ENCODE data around the gene ELL2. TPM values are rescaled to one million over a fixed set of nuclear protein-coding genes. Genes with fewer than 3 reads are reported as not detected.
A peak's percentile ranks its signal among the peaks of the same experiment; 100 is the strongest.

ELL2 gene
- total and polyA plus RNA-seq, 9 of the 15 experiments (the other 6 are each of a cell fraction or from before 2014, with no cell fraction given) = 4.3 to 18.3 (median 14.5) TPM

DNA sequence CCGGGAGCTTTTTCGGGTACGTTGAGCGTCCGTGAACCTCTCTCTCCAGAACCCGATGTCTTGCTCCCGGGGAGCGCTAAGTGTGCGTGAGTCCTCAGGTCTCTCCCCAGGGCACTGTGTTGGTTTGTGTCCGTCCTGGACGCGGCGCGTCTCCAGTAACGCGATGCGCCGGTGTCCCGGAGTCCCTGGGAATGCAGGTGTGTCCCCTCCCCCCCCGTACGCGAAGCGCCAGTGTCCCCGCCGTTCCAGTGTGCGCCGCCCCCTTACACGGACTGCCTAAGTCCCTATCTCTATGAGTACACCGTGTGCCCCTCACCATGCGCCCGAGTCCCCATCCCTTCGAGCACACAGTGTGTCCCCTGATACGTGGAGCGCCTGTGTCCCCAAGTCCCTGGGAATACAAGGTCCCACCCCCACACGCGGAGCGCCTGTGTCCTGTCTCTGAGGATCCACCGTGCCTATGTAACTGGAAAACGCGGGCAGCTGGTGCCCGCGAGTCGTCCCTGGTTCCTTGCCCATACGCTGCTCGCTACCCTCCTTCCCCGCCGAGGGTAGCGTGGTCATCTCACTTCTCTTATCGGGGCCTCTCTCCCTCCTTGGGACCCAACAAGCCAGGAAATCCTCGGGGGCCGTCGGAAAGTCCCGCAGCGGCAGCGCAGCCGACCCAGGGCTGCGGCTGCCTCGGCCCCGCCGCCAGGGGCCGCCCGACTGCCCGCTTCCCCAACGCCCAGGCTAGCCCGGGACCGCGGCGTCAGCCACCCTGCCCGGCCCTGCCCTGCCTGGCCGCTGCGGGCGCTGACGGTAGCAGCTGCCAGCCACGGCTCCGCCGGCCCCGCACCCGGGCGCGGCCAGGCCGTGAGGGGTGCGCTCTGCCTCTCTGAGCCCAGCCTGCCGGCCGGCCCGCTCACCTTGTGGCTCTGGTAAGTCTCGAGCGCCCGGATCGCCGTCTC, 709 bp downstream of the ELL2 start (continued):
- TF ChIP-seq, protein P1, sequence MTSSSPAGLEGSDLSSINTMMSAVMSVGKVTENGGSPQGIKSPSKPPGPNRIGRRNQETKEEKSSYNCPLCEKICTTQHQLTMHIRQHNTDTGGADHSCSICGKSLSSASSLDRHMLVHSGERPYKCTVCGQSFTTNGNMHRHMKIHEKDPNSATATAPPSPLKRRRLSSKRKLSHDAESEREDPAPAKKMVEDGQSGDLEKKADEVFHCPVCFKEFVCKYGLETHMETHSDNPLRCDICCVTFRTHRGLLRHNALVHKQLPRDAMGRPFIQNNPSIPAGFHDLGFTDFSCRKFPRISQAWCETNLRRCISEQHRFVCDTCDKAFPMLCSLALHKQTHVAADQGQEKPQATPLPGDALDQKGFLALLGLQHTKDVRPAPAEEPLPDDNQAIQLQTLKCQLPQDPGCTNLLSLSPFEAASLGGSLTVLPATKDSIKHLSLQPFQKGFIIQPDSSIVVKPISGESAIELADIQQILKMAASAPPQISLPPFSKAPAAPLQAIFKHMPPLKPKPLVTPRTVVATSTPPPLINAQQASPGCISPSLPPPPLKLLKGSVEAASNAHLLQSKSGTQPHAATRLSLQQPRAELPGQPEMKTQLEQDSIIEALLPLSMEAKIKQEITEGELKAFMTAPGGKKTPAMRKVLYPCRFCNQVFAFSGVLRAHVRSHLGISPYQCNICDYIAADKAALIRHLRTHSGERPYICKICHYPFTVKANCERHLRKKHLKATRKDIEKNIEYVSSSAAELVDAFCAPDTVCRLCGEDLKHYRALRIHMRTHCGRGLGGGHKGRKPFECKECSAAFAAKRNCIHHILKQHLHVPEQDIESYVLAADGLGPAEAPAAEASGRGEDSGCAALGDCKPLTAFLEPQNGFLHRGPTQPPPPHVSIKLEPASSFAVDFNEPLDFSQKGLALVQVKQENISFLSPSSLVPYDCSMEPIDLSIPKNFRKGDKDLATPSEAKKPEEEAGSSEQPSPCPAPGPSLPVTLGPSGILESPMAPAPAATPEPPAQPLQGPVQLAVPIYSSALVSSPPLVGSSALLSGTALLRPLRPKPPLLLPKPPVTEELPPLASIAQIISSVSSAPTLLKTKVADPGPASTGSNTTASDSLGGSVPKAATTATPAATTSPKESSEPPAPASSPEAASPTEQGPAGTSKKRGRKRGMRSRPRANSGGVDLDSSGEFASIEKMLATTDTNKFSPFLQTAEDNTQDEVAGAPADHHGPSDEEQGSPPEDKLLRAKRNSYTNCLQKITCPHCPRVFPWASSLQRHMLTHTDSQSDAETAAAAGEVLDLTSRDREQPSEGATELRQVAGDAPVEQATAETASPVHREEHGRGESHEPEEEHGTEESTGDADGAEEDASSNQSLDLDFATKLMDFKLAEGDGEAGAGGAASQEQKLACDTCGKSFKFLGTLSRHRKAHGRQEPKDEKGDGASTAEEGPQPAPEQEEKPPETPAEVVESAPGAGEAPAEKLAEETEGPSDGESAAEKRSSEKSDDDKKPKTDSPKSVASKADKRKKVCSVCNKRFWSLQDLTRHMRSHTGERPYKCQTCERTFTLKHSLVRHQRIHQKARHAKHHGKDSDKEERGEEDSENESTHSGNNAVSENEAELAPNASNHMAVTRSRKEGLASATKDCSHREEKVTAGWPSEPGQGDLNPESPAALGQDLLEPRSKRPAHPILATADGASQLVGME (CRISPR knock-in tag; IDR thresholded peaks at IDR 0.05) = 0 out of 2 replicates have a peak, but pooled peaks have one; percentile 11
- TF ChIP-seq, protein P2, sequence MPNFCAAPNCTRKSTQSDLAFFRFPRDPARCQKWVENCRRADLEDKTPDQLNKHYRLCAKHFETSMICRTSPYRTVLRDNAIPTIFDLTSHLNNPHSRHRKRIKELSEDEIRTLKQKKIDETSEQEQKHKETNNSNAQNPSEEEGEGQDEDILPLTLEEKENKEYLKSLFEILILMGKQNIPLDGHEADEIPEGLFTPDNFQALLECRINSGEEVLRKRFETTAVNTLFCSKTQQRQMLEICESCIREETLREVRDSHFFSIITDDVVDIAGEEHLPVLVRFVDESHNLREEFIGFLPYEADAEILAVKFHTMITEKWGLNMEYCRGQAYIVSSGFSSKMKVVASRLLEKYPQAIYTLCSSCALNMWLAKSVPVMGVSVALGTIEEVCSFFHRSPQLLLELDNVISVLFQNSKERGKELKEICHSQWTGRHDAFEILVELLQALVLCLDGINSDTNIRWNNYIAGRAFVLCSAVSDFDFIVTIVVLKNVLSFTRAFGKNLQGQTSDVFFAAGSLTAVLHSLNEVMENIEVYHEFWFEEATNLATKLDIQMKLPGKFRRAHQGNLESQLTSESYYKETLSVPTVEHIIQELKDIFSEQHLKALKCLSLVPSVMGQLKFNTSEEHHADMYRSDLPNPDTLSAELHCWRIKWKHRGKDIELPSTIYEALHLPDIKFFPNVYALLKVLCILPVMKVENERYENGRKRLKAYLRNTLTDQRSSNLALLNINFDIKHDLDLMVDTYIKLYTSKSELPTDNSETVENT (CRISPR knock-in tag; IDR thresholded peaks at IDR 0.05) = peak; percentile 13; the same call in 1 of the 2 replicates
- TF ChIP-seq NCOA6 (IDR thresholded peaks at IDR 0.05) (0 out of 2 replicates have a peak, but pooled peaks have one; percentile 58), ZKSCAN3 (CRISPR knock-in tag; IDR thresholded peaks at IDR 0.05) (peak; percentile 100), NONO (IDR thresholded peaks at IDR 0.05; ENCODE audit: low read depth in 2 of 2, low read length in 1 of 2) (peak in 1 of 2 experiments; percentile 79; a peak in 1 of 4 replicates), CCNT2 (IDR thresholded peaks at IDR 0.05; ENCODE audit: borderline replicate concordance, extremely low read depth, insufficient read length, low read depth, low read length) (peak; percentile 62), CHD1 (IDR thresholded peaks at IDR 0.05; ENCODE audit: low read length) (peak; percentile 62), ZNF175 (CRISPR knock-in tag; IDR thresholded peaks at IDR 0.05; ENCODE audit: low read depth) (no peak), ZNF24 (IDR thresholded peaks at IDR 0.05) (peak; percentile 68; the same call in 1 of the 2 replicates), ZNF184 (CRISPR knock-in tag; IDR thresholded peaks at IDR 0.05) (no peak), ZFX (CRISPR knock-in tag; IDR thresholded peaks at IDR 0.05) (peak; percentile 83), MTA3 (IDR thresholded peaks at IDR 0.05; ENCODE audit: borderline replicate concordance) (peak; percentile 33; the same call in 1 of the 2 replicates), ZNF583 (CRISPR knock-in tag; IDR thresholded peaks at IDR 0.05) (0 out of 2 replicates have a peak, but pooled peaks have one; percentile 9)
- TF ChIP-seq, protein P3, sequence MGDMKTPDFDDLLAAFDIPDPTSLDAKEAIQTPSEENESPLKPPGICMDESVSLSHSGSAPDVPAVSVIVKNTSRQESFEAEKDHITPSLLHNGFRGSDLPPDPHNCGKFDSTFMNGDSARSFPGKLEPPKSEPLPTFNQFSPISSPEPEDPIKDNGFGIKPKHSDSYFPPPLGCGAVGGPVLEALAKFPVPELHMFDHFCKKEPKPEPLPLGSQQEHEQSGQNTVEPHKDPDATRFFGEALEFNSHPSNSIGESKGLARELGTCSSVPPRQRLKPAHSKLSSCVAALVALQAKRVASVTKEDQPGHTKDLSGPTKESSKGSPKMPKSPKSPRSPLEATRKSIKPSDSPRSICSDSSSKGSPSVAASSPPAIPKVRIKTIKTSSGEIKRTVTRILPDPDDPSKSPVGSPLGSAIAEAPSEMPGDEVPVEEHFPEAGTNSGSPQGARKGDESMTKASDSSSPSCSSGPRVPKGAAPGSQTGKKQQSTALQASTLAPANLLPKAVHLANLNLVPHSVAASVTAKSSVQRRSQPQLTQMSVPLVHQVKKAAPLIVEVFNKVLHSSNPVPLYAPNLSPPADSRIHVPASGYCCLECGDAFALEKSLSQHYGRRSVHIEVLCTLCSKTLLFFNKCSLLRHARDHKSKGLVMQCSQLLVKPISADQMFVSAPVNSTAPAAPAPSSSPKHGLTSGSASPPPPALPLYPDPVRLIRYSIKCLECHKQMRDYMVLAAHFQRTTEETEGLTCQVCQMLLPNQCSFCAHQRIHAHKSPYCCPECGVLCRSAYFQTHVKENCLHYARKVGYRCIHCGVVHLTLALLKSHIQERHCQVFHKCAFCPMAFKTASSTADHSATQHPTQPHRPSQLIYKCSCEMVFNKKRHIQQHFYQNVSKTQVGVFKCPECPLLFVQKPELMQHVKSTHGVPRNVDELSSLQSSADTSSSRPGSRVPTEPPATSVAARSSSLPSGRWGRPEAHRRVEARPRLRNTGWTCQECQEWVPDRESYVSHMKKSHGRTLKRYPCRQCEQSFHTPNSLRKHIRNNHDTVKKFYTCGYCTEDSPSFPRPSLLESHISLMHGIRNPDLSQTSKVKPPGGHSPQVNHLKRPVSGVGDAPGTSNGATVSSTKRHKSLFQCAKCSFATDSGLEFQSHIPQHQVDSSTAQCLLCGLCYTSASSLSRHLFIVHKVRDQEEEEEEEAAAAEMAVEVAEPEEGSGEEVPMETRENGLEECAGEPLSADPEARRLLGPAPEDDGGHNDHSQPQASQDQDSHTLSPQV (IDR thresholded peaks at IDR 0.05) = peak; percentile 74; the same call in 1 of the 2 replicates

Data from K562 (cell line).